Measurements from ENCODE around the gene KRT7. TPM values are rescaled to one million over a fixed set of nuclear protein-coding genes. Genes with fewer than 3 reads are reported as not detected.

Gene KRT7
- total and polyA plus RNA-seq, 4 donors, result 0.37 to 9.9 (median 7.0) TPM

DNA sequence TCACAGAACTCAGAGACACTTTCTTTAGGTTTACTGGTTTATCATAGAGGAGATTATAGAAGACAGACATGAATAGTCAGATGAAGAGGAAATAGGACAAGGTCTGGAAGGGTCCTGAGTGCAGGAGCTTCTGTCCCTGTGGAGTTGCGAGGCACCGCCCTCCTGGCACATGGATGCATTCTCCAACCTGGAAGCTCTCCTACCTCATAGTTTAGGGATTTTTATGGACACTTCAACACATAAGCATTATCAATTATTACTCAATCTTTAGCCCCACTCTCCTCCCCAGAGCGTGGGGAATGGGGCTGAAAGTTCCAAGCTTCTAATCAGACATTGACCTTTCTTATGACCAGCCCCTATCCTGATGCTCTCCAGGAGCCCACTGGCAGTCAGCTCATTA is 12.6 kb upstream of the KRT7 start:
- Histone ChIP-seq H3K4me1 (ENCODE audit: control insufficient read depth in 4 of 4, insufficient read depth in 4 of 4, low read length in 3 of 4) (no peaks in the 10 kb centered on the region), H3K4me3 (ENCODE audit: low read depth in 1 of 3, low read length in 3 of 3) (no peak overlapping the region), H3K27me3 (ENCODE audit: control insufficient read depth in 4 of 4, insufficient read depth in 4 of 4, low read length in 3 of 4) (peaks cover 0 to 12% (median 4%) of the 10 kb centered on the region in 4 donors), H3K27ac (ENCODE audit: low read depth in 1 of 2, low read length in 2 of 2) (no peak overlapping the region), H3K9ac (ENCODE audit: low read depth in 1 of 2, low read length in 2 of 2) (no peak overlapping the region), H3K36me3 (ENCODE audit: control insufficient read depth in 4 of 4, insufficient read depth in 3 of 4, low read depth in 1 of 4, low read length in 3 of 4) (no peaks in the 10 kb centered on the region), H3K9me3 (ENCODE audit: control insufficient read depth in 4 of 4, low read length in 3 of 4) (no peaks in the 10 kb centered on the region)
- TF ChIP-seq, protein P1, sequence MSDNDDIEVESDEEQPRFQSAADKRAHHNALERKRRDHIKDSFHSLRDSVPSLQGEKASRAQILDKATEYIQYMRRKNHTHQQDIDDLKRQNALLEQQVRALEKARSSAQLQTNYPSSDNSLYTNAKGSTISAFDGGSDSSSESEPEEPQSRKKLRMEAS (IDR thresholded peaks at IDR 0.05), result no peak
- TF ChIP-seq FOXA1 (IDR thresholded peaks at IDR 0.05), result no peak
- TF ChIP-seq GABPA (IDR thresholded peaks at IDR 0.05 in 1 of 2, conservative IDR thresholded peaks at IDR 0.05 in 1 of 2), result no peak
- no peak for TF ChIP-seq RAD21 (IDR thresholded peaks at IDR 0.05)
- no peak for TF ChIP-seq CTCF (IDR thresholded peaks at IDR 0.05; ENCODE audit: low read depth, low read length, missing input control)
- TF ChIP-seq TAF1 (conservative IDR thresholded peaks at IDR 0.05), result no peak
- no peak for TF ChIP-seq RXRA (IDR thresholded peaks at IDR 0.05)
- TF ChIP-seq JUND (IDR thresholded peaks at IDR 0.05), result no peak
- WGBS, result 73% methylated on average over 3 of the region's 3 CpGs
- DNase-seq (ENCODE audit: low spot score), result no peak

DNA sequence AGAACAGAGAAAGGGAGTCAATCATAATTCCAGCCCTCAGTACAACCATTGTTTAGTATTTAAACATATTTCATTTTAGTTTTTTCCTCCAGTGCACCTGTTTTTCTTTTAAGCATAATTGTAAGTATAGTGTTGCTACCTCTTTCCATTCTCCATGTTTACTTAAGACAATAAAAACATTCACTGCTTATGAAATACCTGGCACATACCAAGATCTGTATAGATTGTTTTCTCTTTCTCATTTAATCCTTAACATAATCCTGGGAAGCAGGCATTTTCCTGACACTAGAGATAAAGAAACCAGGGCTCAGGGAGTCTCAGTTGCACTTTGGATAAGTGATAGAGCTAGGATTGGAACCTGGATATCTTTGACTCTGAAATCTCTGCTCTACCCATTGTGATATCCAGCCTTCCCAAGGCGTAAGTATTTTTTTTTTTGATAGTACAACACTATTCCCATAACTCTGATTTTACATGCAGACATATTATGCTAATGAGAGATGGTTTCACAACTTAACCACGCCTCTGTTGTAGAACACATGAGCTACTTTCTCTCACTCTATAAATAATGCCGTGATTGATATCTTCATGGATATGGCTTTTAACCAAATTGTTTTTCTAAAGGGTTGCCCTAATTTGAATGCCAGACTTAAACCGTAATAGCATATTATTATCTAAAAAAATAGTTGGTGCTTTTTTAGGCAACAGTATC is 11.8 kb upstream of the KRT7 start:
- Histone ChIP-seq H3K27ac (ENCODE audit: low read depth in 1 of 2, low read length in 2 of 2) (no peak overlapping the region), H3K9me3 (ENCODE audit: control insufficient read depth in 4 of 4, low read length in 3 of 4) (no peaks in the 10 kb centered on the region), H3K27me3 (ENCODE audit: control insufficient read depth in 4 of 4, insufficient read depth in 4 of 4, low read length in 3 of 4) (peaks cover 0 to 12% (median 4%) of the 10 kb centered on the region in 4 donors), H3K4me3 (ENCODE audit: low read depth in 1 of 3, low read length in 3 of 3) (no peak overlapping the region), H3K36me3 (ENCODE audit: control insufficient read depth in 4 of 4, insufficient read depth in 3 of 4, low read depth in 1 of 4, low read length in 3 of 4) (no peaks in the 10 kb centered on the region), H3K9ac (ENCODE audit: low read depth in 1 of 2, low read length in 2 of 2) (no peak overlapping the region), H3K4me1 (ENCODE audit: control insufficient read depth in 4 of 4, insufficient read depth in 4 of 4, low read length in 3 of 4) (no peaks in the 10 kb centered on the region)
- TF ChIP-seq, protein P1 (IDR thresholded peaks at IDR 0.05), result no peak
- TF ChIP-seq RAD21 (IDR thresholded peaks at IDR 0.05) (no peak), REST (IDR thresholded peaks at IDR 0.05) (no peak), FOXA2 (IDR thresholded peaks at IDR 0.05) (no peak)
- 73% methylated on average over 4 of the region's 4 CpGs for WGBS
- no peak for DNase-seq (ENCODE audit: low spot score)

All from liver (tissue), 9 donors.